ENCODE results near the gene ALG2. TPM values are rescaled to one million over a fixed set of nuclear protein-coding genes. Genes with fewer than 3 reads are reported as not detected.

The ALG2 gene
- total RNA-seq, 1 donor from 2014 or later: 39.0 TPM

GRCh38 chr9:99185934-99186333 lies 35.8 kb downstream of the ALG2 start:
- H3K27me3 Mint-ChIP-seq: no peaks in the 10 kb centered on the region
- no peak for DNase-seq (ENCODE audit: low spot score, unreplicated experiment)
- TF ChIP-seq CTCF (IDR thresholded peaks at IDR 0.05; ENCODE audit: unreplicated experiment): no peak
- no peak overlapping the region for H3K4me3 Mint-ChIP-seq (ENCODE audit: low read depth)
- no peak overlapping the region for H3K27ac Mint-ChIP-seq
- peaks cover 18% of the 10 kb centered on the region for H3K4me1 Mint-ChIP-seq (ENCODE audit: low read depth)
- H3K36me3 Mint-ChIP-seq (ENCODE audit: insufficient read depth): no peaks in the 10 kb centered on the region
- no peaks in the 10 kb centered on the region for H3K9me3 Mint-ChIP-seq (ENCODE audit: low read depth)

- no peaks in the 10 kb centered on the region for H3K36me3 Mint-ChIP-seq (ENCODE audit: insufficient read depth)
- no peaks in the 10 kb centered on the region for H3K27me3 Mint-ChIP-seq
- H3K4me1 Mint-ChIP-seq (ENCODE audit: low read depth): peaks cover 24% of the 10 kb centered on the region
- H3K4me3 Mint-ChIP-seq (ENCODE audit: low read depth): no peak overlapping the region
- no peak for DNase-seq (ENCODE audit: low spot score, unreplicated experiment)
- no peak overlapping the region for H3K27ac Mint-ChIP-seq
- no peak for TF ChIP-seq CTCF (IDR thresholded peaks at IDR 0.05; ENCODE audit: unreplicated experiment)
- no peaks in the 10 kb centered on the region for H3K9me3 Mint-ChIP-seq (ENCODE audit: low read depth)
These were observed 36.5 kb downstream of the ALG2 start for GRCh38 chr9:99185348-99185632.

GRCh38 chr9:99184475-99185347 lies 37.0 kb downstream of the ALG2 start:
- no peak overlapping the region for H3K4me3 Mint-ChIP-seq (ENCODE audit: low read depth)
- peaks cover 1% of the 10 kb centered on the region for H3K36me3 Mint-ChIP-seq (ENCODE audit: insufficient read depth)
- H3K27ac Mint-ChIP-seq: peak overlapping the region; percentile 95
- peak; percentile 80 for DNase-seq (ENCODE audit: low spot score, unreplicated experiment)
- H3K27me3 Mint-ChIP-seq: no peaks in the 10 kb centered on the region
- H3K9me3 Mint-ChIP-seq (ENCODE audit: low read depth): no peaks in the 10 kb centered on the region
- TF ChIP-seq CTCF (IDR thresholded peaks at IDR 0.05; ENCODE audit: unreplicated experiment): peak; percentile 94
- H3K4me1 Mint-ChIP-seq (ENCODE audit: low read depth): peaks cover 27% of the 10 kb centered on the region

- H3K27me3 Mint-ChIP-seq: no peaks in the 10 kb centered on the region
- H3K4me1 Mint-ChIP-seq (ENCODE audit: low read depth): peaks cover 27% of the 10 kb centered on the region
- H3K9me3 Mint-ChIP-seq (ENCODE audit: low read depth): no peaks in the 10 kb centered on the region
- no peak for TF ChIP-seq CTCF (IDR thresholded peaks at IDR 0.05; ENCODE audit: unreplicated experiment)
- peaks cover 1% of the 10 kb centered on the region for H3K36me3 Mint-ChIP-seq (ENCODE audit: insufficient read depth)
- DNase-seq (ENCODE audit: low spot score, unreplicated experiment): no peak
- no peak overlapping the region for H3K4me3 Mint-ChIP-seq (ENCODE audit: low read depth)
- peak overlapping the region; percentile 95 for H3K27ac Mint-ChIP-seq
These were observed 37.6 kb downstream of the ALG2 start for GRCh38 chr9:99184110-99184474.

GRCh38 chr9:99183616-99184015 lies 38.1 kb downstream of the ALG2 start:
- no peak overlapping the region for H3K4me3 Mint-ChIP-seq (ENCODE audit: low read depth)
- H3K27me3 Mint-ChIP-seq: no peaks in the 10 kb centered on the region
- no peak overlapping the region for H3K27ac Mint-ChIP-seq
- no peaks in the 10 kb centered on the region for H3K9me3 Mint-ChIP-seq (ENCODE audit: low read depth)
- TF ChIP-seq CTCF (IDR thresholded peaks at IDR 0.05; ENCODE audit: unreplicated experiment): no peak
- H3K36me3 Mint-ChIP-seq (ENCODE audit: insufficient read depth): peaks cover 1% of the 10 kb centered on the region
- H3K4me1 Mint-ChIP-seq (ENCODE audit: low read depth): peaks cover 28% of the 10 kb centered on the region
- no peak for DNase-seq (ENCODE audit: low spot score, unreplicated experiment)
